ENCODE data around the gene ADCY1. TPM values are rescaled to one million over a fixed set of nuclear protein-coding genes. Genes with fewer than 3 reads are reported as not detected.
"Not testable (repeated sequence)": the region's sequence is repeated elsewhere in the genome, so short reads cannot be mapped to it uniquely, and the experiment has no call there.

Gene ADCY1
- total RNA-seq, 2 experiments from 2014 or later: 0.03 TPM; not detected in 1

- Mint-ChIP-seq H3K4me1 (ENCODE audit: low read depth) (no peaks in the 10 kb centered on the region), H3K36me3 (ENCODE audit: low read depth) (peaks cover 70% of the 10 kb centered on the region), H3K9me3 (no peaks in the 10 kb centered on the region), H3K27ac (no peak overlapping the region), H3K4me3 (no peak overlapping the region), H3K27me3 (no peaks in the 10 kb centered on the region)
- Histone ChIP-seq H3K4me1 (ENCODE audit: insufficient read depth, low read length) (no peaks in the 10 kb centered on the region), H3K27me3 (ENCODE audit: control insufficient read depth in 1 of 2, insufficient read depth in 2 of 2, low read length in 2 of 2) (no peaks in the 10 kb centered on the region), H3K4me3 (ENCODE audit: low read length) (no peak overlapping the region), H3K9me3 (ENCODE audit: control insufficient read depth in 1 of 2, insufficient read depth in 1 of 2, low read length in 2 of 2) (peaks cover 0 to 7% of the 10 kb centered on the region in 2 experiments), H3K36me3 (ENCODE audit: insufficient read depth, low read length) (peaks cover 29% of the 10 kb centered on the region), H3K27ac (ENCODE audit: low read depth in 1 of 2, low read length in 2 of 2) (no peak overlapping the region)
- no peak for TF ChIP-seq CTCF (IDR thresholded peaks at IDR 0.05)
- ChIA-PET CTCF (no interaction called here), POLR2A (no interaction called here)
- intact Hi-C loops (cut with DNase I, micrococcal nuclease): no loop called here
- DNase-seq (no peak), ATAC-seq (ENCODE audit: poor library complexity) (no peak)
Measured at GRCh38 chr7:45726883-45727282, 152.7 kb downstream of the ADCY1 start.

DNA sequence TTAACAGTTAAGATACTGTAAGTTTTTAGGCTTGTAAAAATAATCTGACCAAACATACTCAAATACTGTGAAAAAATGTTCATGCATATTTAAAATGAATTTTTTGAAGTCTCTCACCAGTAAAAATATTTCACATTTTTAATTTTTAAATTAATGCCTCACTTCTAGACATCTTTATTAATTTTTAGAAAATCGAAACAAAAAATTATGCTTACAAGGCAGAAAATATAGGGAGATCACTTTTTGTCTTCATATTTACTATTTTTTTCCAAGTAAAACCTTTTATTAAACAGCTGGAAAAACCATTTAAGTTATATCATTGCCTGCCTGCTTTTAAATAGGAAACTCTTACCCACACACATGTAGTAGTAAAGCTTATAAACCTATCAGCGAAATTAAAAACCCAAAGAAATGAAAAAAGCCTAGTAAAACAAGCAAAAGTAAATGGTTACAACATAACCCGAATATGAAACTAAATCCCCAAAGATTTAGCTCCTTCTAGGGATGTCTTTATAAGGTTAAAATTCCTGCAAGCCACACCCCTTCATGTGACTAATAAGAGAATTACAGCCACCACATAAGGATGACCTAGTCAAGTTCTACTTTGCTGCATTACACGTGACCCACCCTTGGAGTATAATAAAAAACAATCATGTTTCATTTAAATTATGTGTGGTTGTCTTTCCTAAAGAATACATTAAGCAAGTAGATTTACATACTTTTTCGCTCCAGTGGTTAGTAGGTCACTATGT, 157.7 kb downstream of the ADCY1 start:
- H3K4me1 ChIP-seq (ENCODE audit: insufficient read depth, low read length); H3K4me3 ChIP-seq (ENCODE audit: low read length); H3K9me3 Mint-ChIP-seq; POLR2A ChIA-PET; H3K27ac Mint-ChIP-seq; H3K4me1 Mint-ChIP-seq (ENCODE audit: low read depth); H3K4me3 Mint-ChIP-seq; ATAC-seq (ENCODE audit: poor library complexity); H3K27ac ChIP-seq (ENCODE audit: low read depth in 1 of 2, low read length in 2 of 2); H3K9me3 ChIP-seq (ENCODE audit: control insufficient read depth in 1 of 2, insufficient read depth in 1 of 2, low read length in 2 of 2); H3K27me3 ChIP-seq (ENCODE audit: control insufficient read depth in 1 of 2, insufficient read depth in 2 of 2, low read length in 2 of 2); CTCF ChIA-PET; intact Hi-C loops (cut with DNase I, micrococcal nuclease); DNase-seq; H3K27me3 Mint-ChIP-seq: not testable (repeated sequence)
- peaks cover 58% of the 10 kb centered on the region for H3K36me3 Mint-ChIP-seq (ENCODE audit: low read depth)
- H3K36me3 ChIP-seq (ENCODE audit: insufficient read depth, low read length): peaks cover 15% of the 10 kb centered on the region

DNA sequence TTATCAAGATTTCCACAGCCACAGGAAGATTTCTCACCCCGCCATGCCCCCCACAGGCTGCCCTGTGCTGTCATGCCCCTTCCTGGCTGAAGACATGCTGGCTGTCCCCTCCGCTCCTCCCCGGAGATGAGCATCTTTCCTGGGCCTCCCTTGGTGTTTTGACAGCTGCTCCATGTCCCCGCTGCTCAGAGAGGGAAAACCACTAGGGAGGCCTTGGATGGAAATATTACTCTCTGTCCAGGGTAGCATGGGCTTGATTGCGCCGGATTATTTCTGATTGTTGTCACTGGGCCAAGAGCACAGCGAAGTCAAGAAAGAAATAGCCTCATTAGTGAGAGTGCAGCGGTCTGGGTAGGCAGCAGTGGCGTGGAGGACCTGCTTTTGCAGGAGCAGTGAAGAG, 164.8 kb downstream of the ADCY1 start:
- peaks cover 70% of the 10 kb centered on the region for H3K36me3 Mint-ChIP-seq (ENCODE audit: low read depth)
- H3K4me1 ChIP-seq (ENCODE audit: insufficient read depth, low read length); H3K9me3 Mint-ChIP-seq; H3K27ac ChIP-seq (ENCODE audit: low read depth in 1 of 2, low read length in 2 of 2); H3K4me1 Mint-ChIP-seq (ENCODE audit: low read depth); CTCF ChIA-PET; H3K27me3 Mint-ChIP-seq; H3K9me3 ChIP-seq (ENCODE audit: control insufficient read depth in 1 of 2, insufficient read depth in 1 of 2, low read length in 2 of 2); H3K4me3 ChIP-seq (ENCODE audit: low read length); H3K27ac Mint-ChIP-seq; H3K4me3 Mint-ChIP-seq; intact Hi-C loops (cut with DNase I, micrococcal nuclease); DNase-seq; POLR2A ChIA-PET; H3K27me3 ChIP-seq (ENCODE audit: control insufficient read depth in 1 of 2, insufficient read depth in 2 of 2, low read length in 2 of 2); ATAC-seq (ENCODE audit: poor library complexity): not testable (repeated sequence)
- peaks cover 16% of the 10 kb centered on the region for H3K36me3 ChIP-seq (ENCODE audit: insufficient read depth, low read length)

DNA sequence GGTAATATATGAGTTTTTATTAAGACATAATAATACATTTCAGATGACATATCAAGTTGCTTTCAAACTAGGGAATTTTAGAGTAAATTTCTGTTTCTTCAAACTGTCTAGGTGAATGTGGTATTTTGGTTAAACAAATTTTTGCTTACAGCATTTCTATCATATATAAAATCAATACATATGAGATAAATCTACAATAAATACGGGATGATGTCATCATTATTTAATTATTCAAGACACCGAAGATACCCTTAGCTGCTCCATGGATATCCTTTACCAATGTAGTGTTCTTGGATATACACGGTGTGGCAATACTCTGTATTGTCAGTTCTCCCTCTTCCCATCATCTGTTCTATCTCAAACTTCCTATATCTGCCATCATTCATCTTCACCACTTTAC, 166.4 kb downstream of the ADCY1 start:
- H3K4me3 ChIP-seq (ENCODE audit: low read length); H3K27me3 Mint-ChIP-seq; H3K27me3 ChIP-seq (ENCODE audit: control insufficient read depth in 1 of 2, insufficient read depth in 2 of 2, low read length in 2 of 2); H3K4me3 Mint-ChIP-seq; H3K27ac Mint-ChIP-seq; H3K27ac ChIP-seq (ENCODE audit: low read depth in 1 of 2, low read length in 2 of 2); ATAC-seq (ENCODE audit: poor library complexity); H3K9me3 ChIP-seq (ENCODE audit: control insufficient read depth in 1 of 2, insufficient read depth in 1 of 2, low read length in 2 of 2); H3K9me3 Mint-ChIP-seq; H3K4me1 Mint-ChIP-seq (ENCODE audit: low read depth); DNase-seq; intact Hi-C loops (cut with DNase I, micrococcal nuclease); H3K4me1 ChIP-seq (ENCODE audit: insufficient read depth, low read length); CTCF ChIA-PET; POLR2A ChIA-PET: not testable (repeated sequence)
- H3K36me3 ChIP-seq (ENCODE audit: insufficient read depth, low read length): peaks cover 22% of the 10 kb centered on the region
- H3K36me3 Mint-ChIP-seq (ENCODE audit: low read depth): peaks cover 81% of the 10 kb centered on the region

DNA sequence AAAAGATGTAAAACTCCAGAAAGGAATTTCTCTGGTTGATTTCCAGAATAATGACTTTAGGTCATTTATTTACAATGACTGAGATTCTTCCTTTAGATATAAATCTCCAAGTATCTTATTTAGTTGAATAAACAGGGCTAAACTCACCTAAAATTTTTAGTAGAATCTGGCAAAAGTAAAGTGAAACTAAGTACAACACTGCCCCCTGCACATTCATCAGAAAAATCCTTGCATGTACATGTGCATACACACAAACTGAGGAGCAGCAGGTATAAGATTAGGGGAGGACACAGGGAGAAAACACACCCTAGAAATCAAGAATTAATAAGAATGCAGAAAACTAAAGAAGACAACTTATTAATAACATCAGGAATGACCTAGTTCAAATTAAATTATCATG, 174.8 kb downstream of the ADCY1 start:
- H3K36me3 ChIP-seq (ENCODE audit: insufficient read depth, low read length): peaks cover 26% of the 10 kb centered on the region
- ATAC-seq (ENCODE audit: poor library complexity); H3K27me3 ChIP-seq (ENCODE audit: control insufficient read depth in 1 of 2, insufficient read depth in 2 of 2, low read length in 2 of 2); H3K4me3 ChIP-seq (ENCODE audit: low read length); H3K27ac ChIP-seq (ENCODE audit: low read depth in 1 of 2, low read length in 2 of 2); H3K9me3 ChIP-seq (ENCODE audit: control insufficient read depth in 1 of 2, insufficient read depth in 1 of 2, low read length in 2 of 2); H3K4me3 Mint-ChIP-seq; H3K27me3 Mint-ChIP-seq; intact Hi-C loops (cut with DNase I, micrococcal nuclease); CTCF ChIA-PET; H3K4me1 ChIP-seq (ENCODE audit: insufficient read depth, low read length); H3K27ac Mint-ChIP-seq; H3K4me1 Mint-ChIP-seq (ENCODE audit: low read depth); POLR2A ChIA-PET; DNase-seq; H3K9me3 Mint-ChIP-seq: not testable (repeated sequence)
- peaks cover 64% of the 10 kb centered on the region for H3K36me3 Mint-ChIP-seq (ENCODE audit: low read depth)

GRCh38 chr7:45751352-45751751, 177.2 kb downstream of the ADCY1 start:
- H3K27ac Mint-ChIP-seq; CTCF ChIA-PET; ATAC-seq (ENCODE audit: poor library complexity): not testable (repeated sequence)

More at GRCh38 chr7:45751352-45751751, 177.2 kb downstream of the ADCY1 start:
- H3K4me1 Mint-ChIP-seq (ENCODE audit: low read depth); H3K9me3 ChIP-seq (ENCODE audit: control insufficient read depth in 1 of 2, insufficient read depth in 1 of 2, low read length in 2 of 2); intact Hi-C loops (cut with DNase I, micrococcal nuclease); H3K27me3 ChIP-seq (ENCODE audit: control insufficient read depth in 1 of 2, insufficient read depth in 2 of 2, low read length in 2 of 2); H3K4me1 ChIP-seq (ENCODE audit: insufficient read depth, low read length); H3K4me3 ChIP-seq (ENCODE audit: low read length); H3K27ac ChIP-seq (ENCODE audit: low read depth in 1 of 2, low read length in 2 of 2); DNase-seq; H3K4me3 Mint-ChIP-seq; POLR2A ChIA-PET; H3K9me3 Mint-ChIP-seq; H3K27me3 Mint-ChIP-seq: not testable (repeated sequence)
- H3K36me3 Mint-ChIP-seq (ENCODE audit: low read depth): peaks cover 58% of the 10 kb centered on the region
- peaks cover 18% of the 10 kb centered on the region for H3K36me3 ChIP-seq (ENCODE audit: insufficient read depth, low read length)

All from CD4-positive, alpha-beta T cell (primary cell).